GM18858 (cell line): ENCODE data around the gene MACC1.

Source experiments
- ATAC-seq: cut with Tn5 transposase; IDR thresholded peaks from one replicate; pipeline ENCODE4 v1.9.1; 2021; ENCODE audit not compliant: unreplicated experiment

Gene MACC1

GRCh38 chr7:20183086-20183485 is 34.1 kb downstream of the MACC1 start:
- no peak for ATAC-seq

GRCh38 chr7:20176578-20177242 is 40.5 kb downstream of the MACC1 start:
- no peak for ATAC-seq

- ATAC-seq: no peak
These were observed 43.4 kb downstream of the MACC1 start for GRCh38 chr7:20173828-20174227.

- peak; percentile 53 for ATAC-seq
These were observed 44.3 kb downstream of the MACC1 start for GRCh38 chr7:20172736-20173334.

- ATAC-seq: no peak
These were observed 46.6 kb downstream of the MACC1 start for GRCh38 chr7:20170633-20171032.

GRCh38 chr7:20165146-20165510 is 52.1 kb downstream of the MACC1 start:
- ATAC-seq: no peak

- ATAC-seq: no peak
These were observed 52.6 kb downstream of the MACC1 start for GRCh38 chr7:20164425-20165145.

GRCh38 chr7:20162665-20163064 is 54.5 kb downstream of the MACC1 start:
- ATAC-seq: no peak

GRCh38 chr7:20159226-20159747 is 57.9 kb downstream of the MACC1 start:
- ATAC-seq: no peak

GRCh38 chr7:20158684-20159083 is 58.5 kb downstream of the MACC1 start:
- no peak for ATAC-seq

GRCh38 chr7:20157456-20157855 is 59.7 kb downstream of the MACC1 start:
- no peak for ATAC-seq

GRCh38 chr7:20153999-20154398 is 63.2 kb downstream of the MACC1 start:
- ATAC-seq: no peak

GRCh38 chr7:20153567-20153966 is 63.6 kb downstream of the MACC1 start:
- ATAC-seq: no peak

- ATAC-seq: no peak
These were observed 64.7 kb downstream of the MACC1 start for GRCh38 chr7:20152511-20152910.

GRCh38 chr7:20151708-20152456 is 65.3 kb downstream of the MACC1 start:
- ATAC-seq: no peak

GRCh38 chr7:20146451-20146850 is 70.7 kb downstream of the MACC1 start:
- ATAC-seq: no peak

GRCh38 chr7:20144801-20145200 is 72.4 kb downstream of the MACC1 start:
- ATAC-seq: no peak

- ATAC-seq: peak; percentile 62
These were observed 75.5 kb downstream of the MACC1 start for GRCh38 chr7:20141666-20142065.

GRCh38 chr7:20141002-20141345 is 76.2 kb downstream of the MACC1 start:
- no peak for ATAC-seq

- no peak for ATAC-seq
These were observed 76.7 kb downstream of the MACC1 start for GRCh38 chr7:20140291-20141001.

- no peak for ATAC-seq
These were observed 80.5 kb downstream of the MACC1 start for GRCh38 chr7:20136647-20137046.
